ENCODE data around the gene KDM4B.

KDM4B gene

GRCh38 chr19:5147074-5147977 is 178.4 kb downstream of the KDM4B start:
- no peak overlapping the region for H3K4me3 ChIP-seq (ENCODE audit: low read depth, low read length)
- no peak for TF ChIP-seq CTCF (IDR thresholded peaks at IDR 0.05; ENCODE audit: low read depth, low read length, missing control alignments)
- DNase-seq = no peak
- H3K36me3 ChIP-seq (replicated peaks) = peaks cover 16% of the 10 kb centered on the region
- H3K27me3 ChIP-seq (replicated peaks) = no peaks in the 10 kb centered on the region
- in situ Hi-C loops (cut with HindIII; ENCODE audit: low pct_ligation_motif_present, low sequenced_read_pairs) = no loop called here
- H3K27ac ChIP-seq = peak overlapping the region; percentile 68

DNA sequence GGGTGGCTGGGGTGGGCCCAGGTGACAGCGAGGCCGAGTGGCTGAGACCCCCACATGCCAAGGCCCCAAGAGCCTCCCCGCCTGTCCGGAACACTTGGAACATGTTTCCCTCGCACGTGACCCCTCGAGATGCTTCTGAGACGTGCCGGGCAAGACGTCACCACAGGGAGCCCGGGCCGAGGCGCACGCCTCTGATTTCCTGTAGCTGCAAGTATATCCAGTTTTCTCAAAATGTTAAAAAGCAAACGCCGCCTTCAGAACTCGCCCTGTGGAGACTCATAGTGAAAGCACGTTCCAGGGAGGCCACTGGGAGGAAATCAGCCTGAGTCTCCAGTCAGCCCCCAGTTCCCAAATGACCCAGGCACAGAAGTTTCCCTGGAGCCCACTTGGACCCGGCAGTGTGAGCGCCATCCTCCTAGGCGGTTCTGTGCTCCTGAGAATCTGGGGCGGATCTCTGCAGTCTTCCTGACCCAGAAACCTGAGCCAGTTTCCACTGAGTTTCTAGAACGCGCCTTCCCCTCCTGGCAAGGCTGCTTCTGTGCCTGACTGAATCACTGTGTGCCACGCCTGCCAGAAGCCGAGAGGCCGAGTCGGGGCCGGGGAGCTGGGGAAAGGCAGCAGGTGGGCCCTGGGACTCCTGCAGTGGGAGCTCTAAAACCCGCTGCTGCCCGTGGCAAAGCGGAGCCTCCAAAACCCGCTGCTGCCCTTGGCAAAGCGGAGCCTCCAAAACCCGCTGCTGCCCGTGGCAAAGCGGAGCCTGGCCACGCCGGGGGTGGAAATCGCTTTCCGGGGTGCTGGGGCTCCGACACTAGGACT is 179.3 kb downstream of the KDM4B start:
- Histone ChIP-seq H3K27me3 (replicated peaks) (no peaks in the 10 kb centered on the region), H3K36me3 (replicated peaks) (peaks cover 16% of the 10 kb centered on the region), H3K27ac (peak overlapping the region; percentile 68), H3K4me3 (ENCODE audit: low read depth, low read length) (no peak overlapping the region)
- peak; percentile 69 for DNase-seq
- in situ Hi-C loops (cut with HindIII; ENCODE audit: low pct_ligation_motif_present, low sequenced_read_pairs) = no loop called here
- TF ChIP-seq CTCF (IDR thresholded peaks at IDR 0.05; ENCODE audit: low read depth, low read length, missing control alignments) = no peak

- no peak for DNase-seq
- no peak for TF ChIP-seq CTCF (IDR thresholded peaks at IDR 0.05; ENCODE audit: low read depth, low read length, missing control alignments)
- Histone ChIP-seq H3K36me3 (replicated peaks) (peaks cover 16% of the 10 kb centered on the region), H3K4me3 (ENCODE audit: low read depth, low read length) (no peak overlapping the region), H3K27me3 (replicated peaks) (no peaks in the 10 kb centered on the region), H3K27ac (no peak overlapping the region)
- in situ Hi-C loops (cut with HindIII; ENCODE audit: low pct_ligation_motif_present, low sequenced_read_pairs) = no loop called here
These were observed 179.9 kb downstream of the KDM4B start for GRCh38 chr19:5148794-5149190.

DNA sequence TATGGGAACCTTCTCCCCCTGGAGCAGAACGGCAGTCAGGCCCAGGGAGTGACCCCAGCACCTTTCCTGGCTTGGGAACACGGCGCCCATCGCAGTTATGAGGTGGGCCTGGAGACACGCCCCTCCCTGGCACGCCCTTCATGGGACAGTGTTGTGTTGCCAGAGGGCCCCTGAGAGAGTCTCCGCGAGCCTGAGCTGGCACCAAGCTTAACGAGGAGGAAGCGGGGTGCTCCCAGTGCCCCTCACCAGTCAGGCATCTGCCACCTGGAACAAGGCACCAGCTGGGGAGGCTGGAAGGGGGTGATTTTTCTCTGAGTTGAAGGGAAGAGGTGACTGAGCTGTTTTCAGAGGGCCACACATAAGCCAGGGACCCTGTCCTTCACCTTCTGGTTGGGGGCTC is 180.6 kb downstream of the KDM4B start:
- H3K36me3 ChIP-seq (replicated peaks) = peaks cover 15% of the 10 kb centered on the region
- H3K27me3 ChIP-seq (replicated peaks) = no peaks in the 10 kb centered on the region
- no peak overlapping the region for H3K27ac ChIP-seq
- DNase-seq = no peak
- no peak overlapping the region for H3K4me3 ChIP-seq (ENCODE audit: low read depth, low read length)
- TF ChIP-seq CTCF (IDR thresholded peaks at IDR 0.05; ENCODE audit: low read depth, low read length, missing control alignments) = no peak
- in situ Hi-C loops (cut with HindIII; ENCODE audit: low pct_ligation_motif_present, low sequenced_read_pairs) = no loop called here

- no peak overlapping the region for H3K27ac ChIP-seq
- TF ChIP-seq CTCF (IDR thresholded peaks at IDR 0.05; ENCODE audit: low read depth, low read length, missing control alignments) = no peak
- peaks cover 11% of the 10 kb centered on the region for H3K36me3 ChIP-seq (replicated peaks)
- H3K27me3 ChIP-seq (replicated peaks) = no peaks in the 10 kb centered on the region
- in situ Hi-C loops (cut with HindIII; ENCODE audit: low pct_ligation_motif_present, low sequenced_read_pairs) = no loop called here
- no peak for DNase-seq
- no peak overlapping the region for H3K4me3 ChIP-seq (ENCODE audit: low read depth, low read length)
These were observed 181.3 kb downstream of the KDM4B start for GRCh38 chr19:5149932-5150901.

Measured in brain microvascular endothelial cell (primary cell).